Measurements from ENCODE around the gene GHRHR.

GRCh38 chr7:30968294-30968693 lies 4.5 kb downstream of the GHRHR start:
- TF ChIP-seq POLR2AphosphoS5 (IDR thresholded peaks at IDR 0.05; ENCODE audit: borderline replicate concordance, low read depth, low read length) (no peak), EZH2 (IDR thresholded peaks at IDR 0.05) (no peak), FOXP2 (optimal IDR thresholded peaks at IDR 0.05; ENCODE audit: control extremely low read depth, extremely low read length, insufficient read depth) (no peak)
